ENCODE results near the gene OPHN1.
"Not testable (repeated sequence)": the region's sequence is repeated elsewhere in the genome, so short reads cannot be mapped to it uniquely, and the experiment has no call there.

Gene OPHN1

DNA sequence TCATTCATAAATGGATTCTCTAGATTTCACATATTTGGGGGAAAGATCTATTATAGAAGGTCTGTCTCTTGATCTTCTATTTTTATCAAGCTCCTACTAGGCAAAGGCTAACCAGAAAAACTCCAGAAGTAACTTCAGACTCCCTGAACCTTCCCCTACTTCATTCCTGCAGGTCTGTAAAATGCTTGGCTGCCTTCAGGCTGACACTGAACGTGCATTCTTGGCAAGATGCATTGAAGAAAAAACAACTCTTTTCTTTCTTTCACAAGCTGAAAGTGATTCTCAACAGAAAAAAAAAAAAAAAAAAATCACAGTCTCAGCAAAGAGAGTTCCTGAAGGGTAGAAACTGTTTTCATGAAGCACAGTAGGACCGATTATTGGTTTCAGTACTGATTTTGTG is 12.7 kb downstream of the OPHN1 start:
- DNase-seq: no peak

- no peak for DNase-seq
These were observed 13.3 kb downstream of the OPHN1 start for GRCh38 chrX:68419975-68420374.

DNA sequence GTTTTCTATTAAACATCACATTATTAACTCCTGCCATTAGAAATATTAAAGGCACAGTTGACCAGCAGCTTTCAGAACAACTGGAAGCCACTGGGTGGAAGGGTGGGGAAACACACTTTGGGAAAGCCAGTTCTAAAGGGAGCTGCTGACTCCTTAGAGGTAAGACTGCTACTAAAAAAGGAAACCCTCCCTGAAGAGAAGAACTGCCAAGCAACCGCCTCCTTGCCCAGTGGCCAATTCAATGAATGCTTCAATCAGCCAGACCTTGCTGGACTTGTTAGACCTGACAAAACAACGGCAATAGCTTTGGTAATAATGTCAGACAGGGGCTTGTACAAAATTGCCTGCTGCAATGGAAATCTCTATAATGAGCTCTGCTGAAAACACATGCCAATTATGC is 15.6 kb downstream of the OPHN1 start:
- DNase-seq: no peak

DNA sequence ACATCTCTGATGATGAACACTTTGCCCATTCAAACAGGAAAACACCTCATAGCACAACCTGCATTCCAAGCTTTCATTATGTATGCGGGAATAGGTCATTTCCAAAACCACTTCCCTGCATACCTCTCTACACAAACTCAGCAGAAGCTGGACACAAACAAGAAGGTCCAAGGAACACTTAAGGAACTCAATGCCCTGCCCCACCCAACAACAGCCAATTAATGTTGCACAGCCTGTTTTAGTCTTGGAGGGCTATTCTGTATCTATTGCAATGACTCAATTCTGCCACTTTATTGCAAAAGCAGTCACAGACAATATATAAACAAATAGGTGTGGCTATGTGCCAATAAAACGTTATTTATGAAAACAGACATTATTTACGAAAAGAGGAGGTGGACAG is 16.7 kb downstream of the OPHN1 start:
- no peak for DNase-seq

DNA sequence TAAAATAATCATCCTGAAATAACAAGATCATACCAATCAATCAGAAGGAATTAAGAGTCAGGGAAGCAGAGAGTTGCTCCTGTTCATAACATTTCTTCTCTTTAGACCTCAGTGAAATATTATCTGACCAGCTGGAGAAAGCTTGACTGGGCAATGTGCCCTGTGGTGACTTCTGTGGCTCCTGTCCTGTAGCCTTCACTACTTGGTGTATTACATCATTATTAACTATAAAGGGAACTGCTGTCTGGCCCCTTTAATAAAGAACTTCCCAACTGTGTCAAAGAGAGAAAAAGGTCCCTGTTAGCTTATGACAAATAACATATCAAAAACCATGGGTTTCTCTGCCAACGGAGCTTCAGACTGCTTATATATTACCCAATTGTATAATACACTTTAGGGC is 18.0 kb downstream of the OPHN1 start:
- no peak for DNase-seq

GRCh38 chrX:68413254-68413653 is 20.0 kb downstream of the OPHN1 start:
- DNase-seq: no peak

DNA sequence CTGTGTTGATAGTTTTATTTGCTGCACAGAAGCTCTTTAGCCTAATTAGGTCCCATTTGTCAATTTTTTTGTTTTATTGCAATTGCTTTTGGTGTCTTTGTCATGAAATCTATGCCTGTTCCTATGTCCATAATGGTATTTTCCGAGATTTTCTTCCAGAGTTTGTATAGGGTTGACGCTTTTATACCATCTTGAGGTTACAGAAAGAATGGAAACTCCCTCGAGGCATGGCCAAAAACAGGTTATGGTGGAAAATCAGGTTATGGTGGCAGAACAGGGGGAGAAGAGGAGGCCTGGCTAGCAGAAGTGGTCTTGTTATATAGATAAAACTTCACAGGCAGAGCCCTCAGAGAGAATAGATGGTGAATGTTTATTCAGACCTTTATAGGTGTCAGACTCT is 21.6 kb downstream of the OPHN1 start:
- no peak for DNase-seq

GRCh38 chrX:68409194-68409593 is 24.1 kb downstream of the OPHN1 start:
- DNase-seq: no peak

DNA sequence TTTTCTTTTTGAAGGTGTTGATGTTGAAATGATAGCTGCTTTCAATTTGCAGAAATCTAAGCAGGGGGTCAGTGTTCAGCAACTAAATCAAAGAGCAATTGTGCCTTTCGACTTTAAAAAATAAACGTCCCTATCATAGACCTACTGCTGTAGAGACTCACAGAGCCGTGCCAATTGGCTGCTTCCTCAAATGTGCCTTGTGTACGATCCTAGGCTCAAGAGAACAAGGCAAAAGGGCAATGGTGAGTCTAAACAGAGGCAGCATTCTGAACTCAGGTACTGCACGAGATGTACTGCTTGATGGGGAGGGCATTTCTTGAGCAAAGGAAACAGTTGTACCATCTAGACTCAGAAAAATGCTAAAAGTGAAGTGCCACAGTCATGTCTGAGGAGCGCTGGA is 29.8 kb downstream of the OPHN1 start:
- no peak for DNase-seq

- DNase-seq: no peak
These were observed 30.3 kb downstream of the OPHN1 start for GRCh38 chrX:68403038-68403437.

DNA sequence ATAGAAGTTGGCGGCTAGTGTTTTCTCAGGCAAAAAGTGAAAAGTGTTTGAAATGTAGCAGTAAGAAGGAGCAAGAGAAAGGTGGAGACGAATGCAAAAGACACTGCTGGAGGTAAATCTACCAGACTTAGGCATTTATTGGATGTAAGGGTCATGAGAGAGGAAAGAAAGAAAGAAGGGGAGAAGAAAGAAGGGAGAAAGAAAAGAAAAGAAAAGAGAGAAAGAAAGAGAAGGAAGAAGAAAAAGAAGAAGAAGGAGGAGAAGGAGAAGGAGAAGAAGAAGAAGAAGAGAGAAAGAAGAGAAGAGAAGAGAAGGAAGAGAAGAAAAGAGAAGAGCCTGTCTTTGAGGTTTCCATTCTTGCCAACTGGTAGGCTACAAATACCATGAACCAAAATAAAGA is 31.2 kb downstream of the OPHN1 start:
- no peak for DNase-seq

DNA sequence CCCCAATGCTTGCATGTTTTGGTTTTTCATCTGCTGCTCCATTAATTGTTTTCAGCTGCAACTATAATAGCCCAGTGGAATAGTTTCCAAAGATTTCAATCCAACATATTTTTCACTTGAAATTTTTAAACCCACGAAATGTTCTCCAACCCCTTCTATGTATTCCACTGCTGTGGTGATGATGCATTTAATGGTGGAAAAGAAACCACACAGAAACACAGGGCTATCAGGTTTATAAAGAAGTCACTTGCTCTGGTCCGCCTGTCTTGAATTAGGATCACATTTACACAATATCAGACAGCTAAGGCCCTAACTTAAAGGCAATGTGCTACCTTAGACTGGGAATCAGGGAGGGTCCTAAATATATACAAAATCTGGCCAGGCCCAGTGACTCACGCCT is 35.0 kb downstream of the OPHN1 start:
- no peak for DNase-seq

DNA sequence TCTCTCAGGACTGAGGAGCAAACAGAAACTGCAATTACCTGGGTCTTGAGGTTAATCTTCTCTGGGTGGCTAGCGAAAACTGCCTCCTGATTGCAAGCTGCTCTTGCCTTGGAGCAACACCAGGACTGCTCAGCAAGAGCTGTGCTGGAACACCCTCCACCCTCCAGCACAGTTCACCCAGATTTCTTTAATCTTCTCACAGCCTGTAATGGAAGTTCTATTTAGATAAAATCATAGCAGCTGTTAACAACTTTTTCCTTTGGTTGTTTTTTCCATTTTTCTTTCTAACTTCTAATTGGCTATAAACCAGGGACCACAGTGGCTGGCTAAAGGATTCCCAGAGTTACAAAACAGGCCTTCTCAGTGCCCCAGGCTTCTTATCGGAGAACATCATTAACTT is 36.3 kb downstream of the OPHN1 start:
- DNase-seq: no peak

DNA sequence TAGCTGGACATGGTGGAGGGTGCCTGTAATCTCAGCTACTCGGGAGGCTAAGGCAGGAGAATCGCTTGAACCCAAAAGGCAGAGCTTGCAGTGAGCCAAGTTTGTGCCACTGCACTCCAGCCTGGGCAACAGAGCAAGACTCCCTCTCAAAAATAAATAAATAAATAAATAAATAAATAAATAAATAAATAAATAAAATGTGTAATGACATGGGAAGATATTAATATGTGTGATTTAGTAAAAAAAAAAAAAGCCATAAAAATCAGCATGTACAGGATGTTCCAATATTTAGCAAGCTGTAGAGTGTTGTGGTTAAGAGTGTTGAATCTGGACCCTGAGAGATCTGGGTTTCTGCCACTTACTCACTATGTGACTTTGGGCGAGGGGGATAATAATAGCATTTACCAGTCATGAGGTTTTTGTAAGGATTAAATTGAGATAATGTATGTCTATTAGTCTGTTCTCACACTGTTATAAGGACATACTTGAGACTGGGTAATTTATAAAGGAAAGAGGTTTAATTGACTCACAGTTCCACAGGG is 43.8 kb downstream of the OPHN1 start:
- DNase-seq: not testable (repeated sequence)

- no peak for DNase-seq
These were observed 45.5 kb downstream of the OPHN1 start for GRCh38 chrX:68387776-68388175.

DNA sequence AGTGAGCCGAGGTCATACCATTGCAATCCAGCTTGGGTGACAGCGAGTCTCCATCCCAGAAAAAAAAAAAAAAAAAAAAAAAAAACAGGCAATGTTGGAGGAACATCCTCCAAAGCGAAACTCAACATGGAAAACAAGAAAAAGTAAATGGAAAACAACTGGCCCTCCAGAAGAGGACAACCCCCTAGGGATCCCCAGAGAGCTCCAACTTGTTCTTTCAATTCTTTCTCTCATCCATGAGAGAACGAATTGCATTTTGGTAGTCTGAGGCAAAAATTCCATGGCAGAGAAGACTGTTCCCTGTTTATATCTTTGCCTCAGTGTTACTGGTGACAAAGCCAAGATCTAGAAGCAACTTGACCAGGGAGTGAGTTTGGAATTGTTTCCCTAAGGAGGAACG is 49.8 kb downstream of the OPHN1 start:
- DNase-seq: no peak

DNA sequence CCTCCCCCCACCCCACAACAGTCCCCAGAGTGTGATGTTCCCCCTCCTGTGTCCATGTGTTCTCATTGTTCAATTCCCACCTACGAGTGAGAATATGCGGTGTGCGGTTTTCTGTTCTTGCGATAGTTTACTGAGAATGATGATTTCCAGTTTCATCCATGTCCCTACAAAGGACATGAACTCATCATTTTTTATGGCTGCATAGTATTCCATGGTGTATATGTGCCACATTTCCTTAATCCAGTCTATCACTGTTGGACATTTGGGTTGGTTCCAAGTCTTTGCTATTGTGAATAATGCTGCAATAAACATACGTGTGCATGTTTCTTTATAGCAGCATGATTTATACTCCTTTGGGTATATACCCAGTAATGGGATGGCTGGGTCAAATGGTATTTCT is 55.7 kb downstream of the OPHN1 start:
- DNase-seq: not testable (repeated sequence)

DNA sequence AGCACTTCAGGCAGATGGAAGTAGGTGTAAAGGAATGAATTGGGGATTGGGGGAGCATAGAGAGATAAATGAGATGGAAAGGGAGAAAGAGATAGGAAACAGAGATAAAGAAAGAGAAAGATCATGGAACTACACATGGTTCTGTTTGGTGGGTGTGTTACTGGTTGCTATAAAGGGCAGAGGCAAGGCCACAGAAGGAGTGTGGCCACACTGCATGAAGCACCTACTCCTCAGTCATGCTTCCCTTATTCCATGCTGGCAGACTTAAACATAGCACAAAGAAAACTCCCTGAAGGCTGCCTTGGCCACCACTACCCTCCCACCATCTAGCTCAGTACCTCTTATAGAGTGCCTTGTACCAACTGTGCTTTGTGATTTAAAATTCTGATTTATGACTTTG is 56.9 kb downstream of the OPHN1 start:
- no peak for DNase-seq

GRCh38 chrX:68375803-68376202 is 57.5 kb downstream of the OPHN1 start:
- no peak for DNase-seq

DNA sequence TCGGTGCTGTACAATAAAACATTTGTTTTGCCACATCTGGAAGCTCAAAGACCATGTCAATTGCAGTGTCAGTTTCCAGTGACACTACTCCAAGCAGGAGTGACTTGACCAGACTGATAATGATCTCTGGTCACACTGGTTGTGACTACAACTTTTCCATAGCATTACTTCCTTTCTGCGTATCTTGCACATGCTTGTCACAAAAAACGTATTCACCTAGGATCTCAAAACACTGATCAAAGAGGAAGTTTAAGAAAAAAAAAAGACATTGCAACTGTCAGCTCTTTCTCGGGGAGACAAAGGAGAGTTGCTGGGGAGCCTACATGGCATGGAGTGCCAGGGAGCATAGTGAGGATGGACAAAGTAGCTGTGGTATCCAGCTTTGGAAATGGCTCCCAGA is 60.6 kb downstream of the OPHN1 start:
- no peak for DNase-seq

DNA sequence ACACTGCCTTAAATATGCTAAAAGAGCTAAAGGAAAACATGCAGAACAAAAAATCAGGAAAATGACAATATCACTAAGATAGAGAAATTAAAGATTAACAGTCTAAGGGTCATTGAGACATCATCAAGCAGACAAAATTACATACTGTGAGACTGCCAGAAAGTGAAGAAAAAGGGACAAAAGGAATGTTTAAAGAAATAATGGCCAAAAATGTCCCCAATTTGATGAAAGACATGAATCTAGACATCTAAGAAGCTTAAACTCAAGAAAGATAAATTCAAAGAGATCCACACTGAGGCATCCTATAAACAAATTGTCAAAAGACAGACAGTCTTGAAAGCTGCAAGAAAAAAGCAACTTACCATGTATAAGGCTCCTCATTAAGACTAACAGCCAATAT is 63.7 kb downstream of the OPHN1 start:
- no peak for DNase-seq

- no peak for DNase-seq
These were observed 68.0 kb downstream of the OPHN1 start for GRCh38 chrX:68365341-68365740.

- no peak for DNase-seq
These were observed 69.3 kb downstream of the OPHN1 start for GRCh38 chrX:68363984-68364383.

DNA sequence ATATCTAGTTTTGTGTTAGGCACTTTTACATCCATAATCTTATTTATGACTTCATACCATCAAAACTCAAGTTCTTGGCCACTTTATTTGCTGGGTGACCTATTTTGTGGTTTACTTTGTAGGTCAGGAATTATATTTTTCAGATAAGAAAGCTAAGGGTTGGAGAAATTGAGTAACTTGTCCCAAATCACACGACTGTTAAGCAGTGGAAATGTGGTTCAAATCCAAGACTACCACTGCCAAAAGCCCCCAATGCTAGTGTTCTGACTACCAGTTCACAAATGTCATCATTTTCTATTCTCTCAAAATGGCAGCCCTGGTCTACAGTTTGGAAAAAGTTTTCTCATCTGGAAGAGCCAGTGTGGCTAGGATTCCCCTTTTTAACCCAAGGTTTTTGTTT is 74.6 kb downstream of the OPHN1 start:
- no peak for DNase-seq

DNA sequence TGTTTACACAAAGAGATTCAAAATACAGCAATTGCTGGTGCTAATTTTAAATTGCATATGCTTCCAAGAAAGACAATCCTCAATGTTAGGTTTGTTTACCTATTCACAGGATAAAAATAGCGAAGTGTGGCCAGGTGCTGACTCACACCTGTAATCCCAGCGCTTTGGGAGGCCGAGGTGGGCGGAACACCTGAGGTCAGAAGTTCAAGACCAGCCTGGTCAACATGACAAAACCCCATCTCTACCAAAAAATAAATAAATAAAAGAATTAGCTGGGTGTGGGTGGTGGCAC is 77.7 kb downstream of the OPHN1 start:
- DNase-seq: no peak
